Measurements from ENCODE around the gene SLX9.

Gene SLX9

GRCh38 chr21:44989537-44989886, 49.7 kb downstream of the SLX9 start:
- H3K27me3 ChIP-seq (ENCODE audit: control insufficient read depth, low read length), result no peaks in the 10 kb centered on the region
- no peaks in the 10 kb centered on the region for H3F3A ChIP-seq (ENCODE audit: control insufficient read depth, insufficient read depth)
- TF ChIP-seq EZH2phosphoT487 (IDR thresholded peaks at IDR 0.05; ENCODE audit: borderline replicate concordance, low read length) (no peak), CTCF (IDR thresholded peaks at IDR 0.05; ENCODE audit: low read depth, low read length, poor library complexity, severe bottlenecking) (no peak)
- no peak overlapping the region for H3K4me3 ChIP-seq (ENCODE audit: low read length)
- no peak overlapping the region for H3K27ac ChIP-seq (ENCODE audit: low read depth, low read length)
- no peaks in the 10 kb centered on the region for H3K9me3 ChIP-seq (ENCODE audit: control insufficient read depth, insufficient read depth, low read length)
- H3K9me2 ChIP-seq (replicated peaks; ENCODE audit: control insufficient read depth, low read length), result no peaks in the 10 kb centered on the region
- no peak overlapping the region for H3K4me2 ChIP-seq (ENCODE audit: low read length)
- H3K36me3 ChIP-seq (ENCODE audit: control insufficient read depth, low read length), result no peaks in the 10 kb centered on the region
- no peaks in the 10 kb centered on the region for H3K79me2 ChIP-seq (ENCODE audit: control insufficient read depth, low read length)
- H3K4me1 ChIP-seq (ENCODE audit: control insufficient read depth, low read length), result no peaks in the 10 kb centered on the region
- no peaks in the 10 kb centered on the region for H4K20me1 ChIP-seq (ENCODE audit: control insufficient read depth, insufficient read depth, low read depth, low read length)

- Histone ChIP-seq H3K79me2 (ENCODE audit: control insufficient read depth, low read length) (no peaks in the 10 kb centered on the region), H4K20me1 (ENCODE audit: control insufficient read depth, insufficient read depth, low read depth, low read length) (no peaks in the 10 kb centered on the region), H3K9me3 (ENCODE audit: control insufficient read depth, insufficient read depth, low read length) (no peaks in the 10 kb centered on the region), H3K36me3 (ENCODE audit: control insufficient read depth, low read length) (no peaks in the 10 kb centered on the region), H3F3A (ENCODE audit: control insufficient read depth, insufficient read depth) (no peaks in the 10 kb centered on the region), H3K27ac (ENCODE audit: low read depth, low read length) (no peak overlapping the region), H3K4me1 (ENCODE audit: control insufficient read depth, low read length) (no peaks in the 10 kb centered on the region), H3K9me2 (replicated peaks; ENCODE audit: control insufficient read depth, low read length) (no peaks in the 10 kb centered on the region), H3K4me2 (ENCODE audit: low read length) (no peak overlapping the region), H3K4me3 (ENCODE audit: low read length) (no peak overlapping the region), H3K27me3 (ENCODE audit: control insufficient read depth, low read length) (no peaks in the 10 kb centered on the region)
- TF ChIP-seq CTCF (IDR thresholded peaks at IDR 0.05; ENCODE audit: low read depth, low read length, poor library complexity, severe bottlenecking), result no peak
- no peak for TF ChIP-seq EZH2phosphoT487 (IDR thresholded peaks at IDR 0.05; ENCODE audit: borderline replicate concordance, low read length)
Measured at GRCh38 chr21:44989943-44990780, 50.3 kb downstream of the SLX9 start.

- no peak overlapping the region for H3K4me3 ChIP-seq (ENCODE audit: low read length)
- H3K9me3 ChIP-seq (ENCODE audit: control insufficient read depth, insufficient read depth, low read length), result no peaks in the 10 kb centered on the region
- H3K4me1 ChIP-seq (ENCODE audit: control insufficient read depth, low read length), result no peaks in the 10 kb centered on the region
- no peaks in the 10 kb centered on the region for H3K79me2 ChIP-seq (ENCODE audit: control insufficient read depth, low read length)
- no peak overlapping the region for H3K27ac ChIP-seq (ENCODE audit: low read depth, low read length)
- no peaks in the 10 kb centered on the region for H3K36me3 ChIP-seq (ENCODE audit: control insufficient read depth, low read length)
- H4K20me1 ChIP-seq (ENCODE audit: control insufficient read depth, insufficient read depth, low read depth, low read length), result no peaks in the 10 kb centered on the region
- H3F3A ChIP-seq (ENCODE audit: control insufficient read depth, insufficient read depth), result no peaks in the 10 kb centered on the region
- H3K9me2 ChIP-seq (replicated peaks; ENCODE audit: control insufficient read depth, low read length), result no peaks in the 10 kb centered on the region
- H3K4me2 ChIP-seq (ENCODE audit: low read length), result no peak overlapping the region
- no peak for TF ChIP-seq EZH2phosphoT487 (IDR thresholded peaks at IDR 0.05; ENCODE audit: borderline replicate concordance, low read length)
- TF ChIP-seq CTCF (IDR thresholded peaks at IDR 0.05; ENCODE audit: low read depth, low read length, poor library complexity, severe bottlenecking), result no peak
- no peaks in the 10 kb centered on the region for H3K27me3 ChIP-seq (ENCODE audit: control insufficient read depth, low read length)
Measured at GRCh38 chr21:44990921-44991320, 51.1 kb downstream of the SLX9 start.
